GM18861 (cell line): ENCODE results near the gene PRM2.

Experiments
- ATAC-seq: cut with Tn5 transposase; IDR thresholded peaks from one replicate; pipeline ENCODE4 v1.9.1; 2021; ENCODE audit not compliant: unreplicated experiment

PRM2 gene

DNA sequence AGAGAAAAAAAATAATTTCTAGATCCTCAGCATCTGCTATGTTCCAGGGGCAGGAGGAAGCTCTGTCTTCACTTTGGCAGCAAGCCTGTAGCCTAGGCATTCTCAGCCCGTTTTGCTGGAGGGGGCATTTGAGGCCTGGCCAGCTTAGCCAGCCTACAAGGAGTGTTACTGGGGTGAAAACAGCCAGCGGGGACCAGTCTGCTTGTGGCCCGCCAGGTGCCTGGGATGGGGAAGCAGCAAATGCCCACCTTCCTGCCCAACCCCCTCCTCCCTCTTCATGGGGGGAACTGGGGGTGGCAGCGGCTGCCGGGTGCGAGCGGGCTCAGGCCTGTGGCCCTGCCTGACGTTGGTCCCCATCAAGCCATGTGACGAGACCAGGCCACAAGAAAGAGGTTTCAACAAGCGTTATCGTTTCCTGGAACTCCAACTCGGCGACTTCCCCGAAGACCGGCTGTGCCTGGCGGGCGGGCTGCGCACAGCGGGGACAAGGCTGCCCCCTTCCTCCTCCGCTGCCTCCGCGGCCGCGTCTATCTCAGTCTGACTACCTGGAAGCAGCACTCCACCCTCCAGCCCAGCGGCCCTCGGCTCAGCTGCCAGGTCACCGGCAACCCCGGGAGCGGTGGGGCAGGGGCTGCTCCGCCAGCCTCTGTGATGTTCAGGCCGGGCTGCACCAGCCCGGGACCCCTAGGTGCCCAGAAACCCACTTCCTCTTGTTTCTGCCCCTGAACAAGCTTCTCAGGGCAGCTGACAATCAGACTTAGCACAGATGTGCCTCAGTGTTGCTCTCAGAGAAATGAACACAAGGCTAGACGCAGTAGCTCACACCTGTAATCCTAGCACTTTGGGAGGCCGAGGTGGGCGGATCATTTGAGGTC, 43.2 kb downstream of the PRM2 start:
- ATAC-seq: peak; percentile 41

GRCh38 chr16:11232302-11232851, 43.9 kb downstream of the PRM2 start:
- ATAC-seq: no peak

DNA sequence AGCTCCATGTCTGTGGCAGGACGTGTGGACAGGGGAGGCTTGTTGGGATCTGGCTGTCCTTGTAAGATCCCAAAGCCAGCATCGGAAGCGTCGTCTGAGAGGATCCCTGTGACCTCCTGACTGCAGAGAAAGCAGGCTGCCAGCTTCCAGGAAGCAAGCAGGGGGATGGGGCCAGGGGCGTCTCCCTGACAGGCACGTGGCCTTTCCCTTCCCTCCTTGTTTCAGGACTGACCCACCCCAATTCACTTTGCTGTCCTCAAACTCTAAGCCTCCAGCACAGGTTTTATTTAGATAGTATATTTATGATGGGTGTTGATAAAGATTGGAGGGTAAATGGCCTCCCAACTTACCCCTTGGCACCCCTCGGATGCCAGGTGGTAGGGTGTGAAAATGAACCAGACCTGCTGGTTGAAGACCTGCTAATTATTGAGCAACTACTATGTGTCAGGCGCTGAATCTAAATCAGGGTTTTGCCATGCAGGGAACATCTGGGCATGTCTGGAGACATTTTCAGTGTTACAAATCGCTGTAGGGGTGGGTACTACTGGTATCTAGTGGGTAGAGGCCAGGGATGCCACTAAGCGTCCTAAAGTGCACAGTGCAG, 44.8 kb downstream of the PRM2 start:
- ATAC-seq: no peak

DNA sequence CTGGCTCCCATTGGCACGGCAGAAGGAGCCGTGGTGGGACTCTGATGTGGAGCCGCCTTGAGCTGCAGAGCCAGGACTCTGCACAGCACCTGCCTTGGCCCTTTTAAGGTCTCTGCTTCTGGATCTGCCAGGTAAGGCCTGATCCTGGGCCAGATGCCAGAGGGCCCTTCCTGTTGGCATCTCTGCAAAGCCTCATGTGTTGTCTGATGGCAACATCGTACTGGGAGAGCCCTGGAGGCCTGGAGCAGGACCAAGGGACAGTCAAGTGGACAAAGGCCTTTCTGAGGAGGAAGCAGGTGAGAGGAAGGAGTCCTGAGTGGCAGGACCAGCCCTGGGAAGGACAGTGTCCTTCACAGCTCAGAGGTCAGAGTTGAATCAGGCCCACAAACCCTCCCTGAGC, 46.4 kb downstream of the PRM2 start:
- ATAC-seq: no peak

GRCh38 chr16:11229432-11229831, 46.8 kb downstream of the PRM2 start:
- ATAC-seq: no peak

- no peak for ATAC-seq
Observed at GRCh38 chr16:11225677-11226549, 50.4 kb downstream of the PRM2 start.
